WTC11 (cell line): Measurements from ENCODE around the gene CPEB3. TPM values are rescaled to one million over a fixed set of nuclear protein-coding genes. Genes with fewer than 3 reads are reported as not detected.

ENCODE experiments used
- ATAC-seq: fragments of 200-7000 bp; cut with Tn5 transposase; 2 replicates; pipeline ENCODE4 v1.10.0; 2021; ENCODE audit warnings: mild to moderate bottlenecking, moderate library complexity
- CTCF ChIA-PET: fragments of 300-600 bp; sonication (Branson Sonifier 250); formaldehyde crosslinking; loops from one replicate; lab custom pipeline; 2021; ENCODE audit warnings: antibody characterized with exemption; lab: Charles Lee
- POLR2A ChIA-PET: fragments of 350-600 bp; sonication (Branson Sonifier 250); formaldehyde crosslinking; loops from one replicate; lab custom pipeline; 2021; ENCODE audit warnings: antibody characterized with exemption; lab: Charles Lee
- DNase-seq: peaks from one replicate; pipeline ENCODE4 v3.0.0; 2021; ENCODE audit warnings: low spot score
- H3K27ac Mint-ChIP-seq: 2 replicates; pipeline ENCODE4 v1.8.0; 2021; ENCODE audit warnings: mixed read lengths
- H3K27me3 Mint-ChIP-seq: 2 replicates; pipeline ENCODE4 v1.8.0; 2021; ENCODE audit warnings: low read depth, mild to moderate bottlenecking, moderate library complexity, mixed read lengths
- H3K36me3 Mint-ChIP-seq: 2 replicates; pipeline ENCODE4 v1.8.0; 2021; ENCODE audit warnings: mixed read lengths
- H3K4me1 Mint-ChIP-seq: 2 replicates; pipeline ENCODE4 v1.8.0; 2022; ENCODE audit warnings: mixed read lengths
- H3K4me3 Mint-ChIP-seq: 2 replicates; pipeline ENCODE4 v1.8.0; 2021; ENCODE audit warnings: mild to moderate bottlenecking, moderate library complexity, mixed read lengths
- H3K9me3 Mint-ChIP-seq: 2 replicates; pipeline ENCODE4 v1.8.0; 2021; ENCODE audit warnings: mixed read lengths
- CREB1 ChIP-seq: sonication (generic); formaldehyde crosslinking; IDR thresholded peaks from 2 replicates; pipeline ENCODE4 v1.8.0; 2023; ENCODE audit warnings: mild to moderate bottlenecking, missing genetic modification reagents
- ESRRA ChIP-seq: sonication (generic); formaldehyde crosslinking; IDR thresholded peaks from 2 replicates; pipeline ENCODE4 v1.8.1; 2022; ENCODE audit warnings: mild to moderate bottlenecking, missing genetic modification reagents, borderline replicate concordance
- FOXK1 ChIP-seq: sonication (generic); formaldehyde crosslinking; IDR thresholded peaks from 2 replicates; pipeline ENCODE4 v1.8.0; 2022; ENCODE audit warnings: mild to moderate bottlenecking, moderate library complexity, missing genetic modification reagents
- FOXP1 ChIP-seq: sonication (generic); formaldehyde crosslinking; IDR thresholded peaks from 2 replicates; pipeline ENCODE4 v1.8.0; 2022; ENCODE audit warnings: missing genetic modification reagents, mild to moderate bottlenecking, moderate library complexity, borderline replicate concordance
- GABPB1 ChIP-seq: sonication (generic); formaldehyde crosslinking; IDR thresholded peaks from 2 replicates; pipeline ENCODE4 v1.8.1; 2023; ENCODE audit warnings: mild to moderate bottlenecking, missing genetic modification reagents
- JAZF1 ChIP-seq: fragments of 250-450 bp; sonication (Bioruptor Pico); IDR thresholded peaks from 2 replicates; pipeline ENCODE4 v1.9.0; 2021; ENCODE audit warnings: moderate library complexity, mild to moderate bottlenecking, inconsistent platforms
- NFE2L1 ChIP-seq: sonication (generic); formaldehyde crosslinking; IDR thresholded peaks from 2 replicates; pipeline ENCODE4 v1.8.1; 2023; ENCODE audit warnings: missing genetic modification reagents
- RELA ChIP-seq: sonication (generic); formaldehyde crosslinking; IDR thresholded peaks from 2 replicates; pipeline ENCODE4 v1.8.1; 2022; ENCODE audit warnings: missing genetic modification reagents, mild to moderate bottlenecking, borderline replicate concordance
- SP1 ChIP-seq: sonication (generic); formaldehyde crosslinking; conservative IDR thresholded peaks from 2 replicates; pipeline ENCODE4 v1.8.1; 2022; ENCODE audit warnings: missing genetic modification reagents
- TEAD4 ChIP-seq: sonication (generic); formaldehyde crosslinking; IDR thresholded peaks from 2 replicates; pipeline ENCODE4 v1.8.0; 2022; ENCODE audit warnings: mild to moderate bottlenecking, missing genetic modification reagents
- TP53 ChIP-seq: sonication (generic); formaldehyde crosslinking; IDR thresholded peaks from 2 replicates; pipeline ENCODE4 v1.8.1; 2023; ENCODE audit warnings: mild to moderate bottlenecking, missing genetic modification reagents
- ZNF317 ChIP-seq: sonication (generic); formaldehyde crosslinking; IDR thresholded peaks from 2 replicates; pipeline ENCODE4 v1.8.1; 2023; ENCODE audit warnings: low read depth, mild to moderate bottlenecking, moderate library complexity, missing genetic modification reagents, borderline replicate concordance
- total RNA-seq: library from RNA; stranded (reverse); gene quantifications from 3 replicates; pipeline ENCODE4 v1.2.3, GENCODE V29; 2021
- TF ChIP-seq, protein P1 (sequence below): sonication (generic); formaldehyde crosslinking; IDR thresholded peaks from 2 replicates; pipeline ENCODE4 v1.8.1; 2022; ENCODE audit warnings: mild to moderate bottlenecking, moderate library complexity, missing genetic modification reagents
- TF ChIP-seq, protein P2 (sequence below): fragments of 200-600 bp; IDR thresholded peaks from 2 replicates; pipeline ENCODE4 v1.8.0; 2022; ENCODE audit warnings: antibody characterized with exemption
- TF ChIP-seq, protein P3 (sequence below): sonication (generic); formaldehyde crosslinking; IDR thresholded peaks from 2 replicates; pipeline ENCODE4 v1.8.1; 2023; ENCODE audit warnings: mild to moderate bottlenecking, missing genetic modification reagents, moderate library complexity
- TF ChIP-seq, protein P4 (sequence below): sonication (generic); formaldehyde crosslinking; IDR thresholded peaks from 2 replicates; pipeline ENCODE4 v1.8.1; 2022; ENCODE audit warnings: low read depth, mild to moderate bottlenecking, moderate library complexity, missing genetic modification reagents, borderline replicate concordance
- TF ChIP-seq, protein P5 (sequence below): sonication (generic); formaldehyde crosslinking; conservative IDR thresholded peaks from 2 replicates; pipeline ENCODE4 v1.8.1; 2023; ENCODE audit warnings: mild to moderate bottlenecking, low read depth, missing genetic modification reagents, moderate library complexity
- TF ChIP-seq, protein P6 (sequence below): fragments of 250-450 bp; sonication (Bioruptor Pico); IDR thresholded peaks from 2 replicates; pipeline ENCODE4 v1.9.0; 2021; ENCODE audit warnings: mild to moderate bottlenecking
- TF ChIP-seq, protein P7 (sequence below): sonication (generic); formaldehyde crosslinking; IDR thresholded peaks from 2 replicates; pipeline ENCODE4 v1.8.1; 2022; ENCODE audit warnings: mild to moderate bottlenecking, missing genetic modification reagents, moderate library complexity, borderline replicate concordance
- TF ChIP-seq, protein P8 (sequence below): sonication (generic); formaldehyde crosslinking; IDR thresholded peaks from 2 replicates; pipeline ENCODE4 v1.8.1; 2023; ENCODE audit warnings: mild to moderate bottlenecking, missing genetic modification reagents, borderline replicate concordance

CPEB3 gene
- total RNA-seq, 1 experiment from 2014 or later = 2.4 TPM

DNA sequence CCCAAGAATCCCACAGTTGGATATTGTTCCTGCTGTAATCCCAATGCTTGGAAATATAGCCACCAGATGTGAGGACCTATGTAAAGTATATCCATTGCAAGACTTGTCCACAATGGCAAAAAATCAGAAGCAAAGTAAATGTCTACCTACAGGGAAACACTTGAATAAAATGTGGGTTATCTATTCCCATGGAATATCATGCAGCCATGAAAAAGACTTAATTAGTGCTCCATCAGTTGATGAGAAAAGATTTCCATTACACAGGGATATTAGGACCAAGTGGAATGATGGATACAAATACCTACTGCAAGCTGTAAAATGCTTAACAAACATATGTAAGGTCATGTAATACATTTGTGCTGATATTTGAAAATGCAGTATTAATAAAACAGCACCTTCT is 236.1 kb downstream of the CPEB3 start:
- POLR2A ChIA-PET = no interaction called here
- no peak for DNase-seq
- no peaks in the 10 kb centered on the region for H3K36me3 Mint-ChIP-seq
- TF ChIP-seq SP1 (no peak), RELA (no peak), ESRRA (CRISPR knock-in tag) (no peak), TP53 (CRISPR knock-in tag) (no peak)
- TF ChIP-seq, protein P1, sequence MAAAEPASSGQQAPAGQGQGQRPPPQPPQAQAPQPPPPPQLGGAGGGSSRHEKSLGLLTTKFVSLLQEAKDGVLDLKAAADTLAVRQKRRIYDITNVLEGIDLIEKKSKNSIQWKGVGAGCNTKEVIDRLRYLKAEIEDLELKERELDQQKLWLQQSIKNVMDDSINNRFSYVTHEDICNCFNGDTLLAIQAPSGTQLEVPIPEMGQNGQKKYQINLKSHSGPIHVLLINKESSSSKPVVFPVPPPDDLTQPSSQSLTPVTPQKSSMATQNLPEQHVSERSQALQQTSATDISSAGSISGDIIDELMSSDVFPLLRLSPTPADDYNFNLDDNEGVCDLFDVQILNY (CRISPR knock-in tag) = no peak
- TF ChIP-seq, protein P2, sequence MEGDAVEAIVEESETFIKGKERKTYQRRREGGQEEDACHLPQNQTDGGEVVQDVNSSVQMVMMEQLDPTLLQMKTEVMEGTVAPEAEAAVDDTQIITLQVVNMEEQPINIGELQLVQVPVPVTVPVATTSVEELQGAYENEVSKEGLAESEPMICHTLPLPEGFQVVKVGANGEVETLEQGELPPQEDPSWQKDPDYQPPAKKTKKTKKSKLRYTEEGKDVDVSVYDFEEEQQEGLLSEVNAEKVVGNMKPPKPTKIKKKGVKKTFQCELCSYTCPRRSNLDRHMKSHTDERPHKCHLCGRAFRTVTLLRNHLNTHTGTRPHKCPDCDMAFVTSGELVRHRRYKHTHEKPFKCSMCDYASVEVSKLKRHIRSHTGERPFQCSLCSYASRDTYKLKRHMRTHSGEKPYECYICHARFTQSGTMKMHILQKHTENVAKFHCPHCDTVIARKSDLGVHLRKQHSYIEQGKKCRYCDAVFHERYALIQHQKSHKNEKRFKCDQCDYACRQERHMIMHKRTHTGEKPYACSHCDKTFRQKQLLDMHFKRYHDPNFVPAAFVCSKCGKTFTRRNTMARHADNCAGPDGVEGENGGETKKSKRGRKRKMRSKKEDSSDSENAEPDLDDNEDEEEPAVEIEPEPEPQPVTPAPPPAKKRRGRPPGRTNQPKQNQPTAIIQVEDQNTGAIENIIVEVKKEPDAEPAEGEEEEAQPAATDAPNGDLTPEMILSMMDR = no peak
- TF ChIP-seq, protein P3, sequence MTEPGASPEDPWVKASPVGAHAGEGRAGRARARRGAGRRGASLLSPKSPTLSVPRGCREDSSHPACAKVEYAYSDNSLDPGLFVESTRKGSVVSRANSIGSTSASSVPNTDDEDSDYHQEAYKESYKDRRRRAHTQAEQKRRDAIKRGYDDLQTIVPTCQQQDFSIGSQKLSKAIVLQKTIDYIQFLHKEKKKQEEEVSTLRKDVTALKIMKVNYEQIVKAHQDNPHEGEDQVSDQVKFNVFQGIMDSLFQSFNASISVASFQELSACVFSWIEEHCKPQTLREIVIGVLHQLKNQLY (CRISPR knock-in tag) = no peak
- TF ChIP-seq, protein P4, sequence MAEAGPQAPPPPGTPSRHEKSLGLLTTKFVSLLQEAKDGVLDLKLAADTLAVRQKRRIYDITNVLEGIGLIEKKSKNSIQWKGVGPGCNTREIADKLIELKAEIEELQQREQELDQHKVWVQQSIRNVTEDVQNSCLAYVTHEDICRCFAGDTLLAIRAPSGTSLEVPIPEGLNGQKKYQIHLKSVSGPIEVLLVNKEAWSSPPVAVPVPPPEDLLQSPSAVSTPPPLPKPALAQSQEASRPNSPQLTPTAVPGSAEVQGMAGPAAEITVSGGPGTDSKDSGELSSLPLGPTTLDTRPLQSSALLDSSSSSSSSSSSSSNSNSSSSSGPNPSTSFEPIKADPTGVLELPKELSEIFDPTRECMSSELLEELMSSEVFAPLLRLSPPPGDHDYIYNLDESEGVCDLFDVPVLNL (CRISPR knock-in tag) = no peak
- TF ChIP-seq, all 79 proteins: peak for 0
- CTCF ChIA-PET = no interaction called here
- Mint-ChIP-seq H3K4me1 (no peaks in the 10 kb centered on the region), H3K4me3 (no peak overlapping the region), H3K27me3 (no peaks in the 10 kb centered on the region), H3K27ac (no peak overlapping the region), H3K9me3 (no peaks in the 10 kb centered on the region)
- no peak for ATAC-seq

DNA sequence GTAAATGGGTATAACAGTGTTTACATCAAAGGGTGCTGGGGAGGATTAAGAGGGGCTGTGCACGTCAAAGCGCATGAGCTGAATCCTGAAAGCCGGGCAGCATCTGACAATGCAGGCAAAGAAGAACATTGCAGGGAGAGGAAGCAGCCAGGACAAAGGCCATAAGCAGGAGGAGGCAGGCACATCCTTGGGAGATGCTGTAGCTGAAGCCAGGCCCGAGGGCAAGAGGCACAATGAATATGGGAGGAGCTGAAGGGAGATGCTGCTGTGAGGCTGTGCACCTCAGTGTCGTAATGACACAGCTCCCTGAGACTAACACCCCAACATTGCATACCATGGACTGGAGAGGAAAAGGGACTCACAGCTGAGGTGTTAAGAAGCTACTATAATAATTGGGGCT is 238.1 kb downstream of the CPEB3 start:
- ATAC-seq = peak; percentile 67
- ChIA-PET POLR2A (no interaction called here), CTCF (interaction anchor here (0.6 to 1.0 kb wide), 2 partner anchors 28 to 170 kb away, joined by 3 to 4 read pairs; no protein-coding TSS in a partner anchor)
- no peaks in the 10 kb centered on the region for H3K27me3 Mint-ChIP-seq
- H3K9me3 Mint-ChIP-seq = no peaks in the 10 kb centered on the region
- no peak for DNase-seq
- 0 out of 2 replicates have a peak, but pooled peaks cover 2% of the 10 kb centered on the region for H3K4me1 Mint-ChIP-seq
- no peak overlapping the region; the same call in 1 of the 2 replicates for H3K27ac Mint-ChIP-seq
- H3K36me3 Mint-ChIP-seq = no peaks in the 10 kb centered on the region
- no peak overlapping the region for H3K4me3 Mint-ChIP-seq
- TF ChIP-seq, protein P5, sequence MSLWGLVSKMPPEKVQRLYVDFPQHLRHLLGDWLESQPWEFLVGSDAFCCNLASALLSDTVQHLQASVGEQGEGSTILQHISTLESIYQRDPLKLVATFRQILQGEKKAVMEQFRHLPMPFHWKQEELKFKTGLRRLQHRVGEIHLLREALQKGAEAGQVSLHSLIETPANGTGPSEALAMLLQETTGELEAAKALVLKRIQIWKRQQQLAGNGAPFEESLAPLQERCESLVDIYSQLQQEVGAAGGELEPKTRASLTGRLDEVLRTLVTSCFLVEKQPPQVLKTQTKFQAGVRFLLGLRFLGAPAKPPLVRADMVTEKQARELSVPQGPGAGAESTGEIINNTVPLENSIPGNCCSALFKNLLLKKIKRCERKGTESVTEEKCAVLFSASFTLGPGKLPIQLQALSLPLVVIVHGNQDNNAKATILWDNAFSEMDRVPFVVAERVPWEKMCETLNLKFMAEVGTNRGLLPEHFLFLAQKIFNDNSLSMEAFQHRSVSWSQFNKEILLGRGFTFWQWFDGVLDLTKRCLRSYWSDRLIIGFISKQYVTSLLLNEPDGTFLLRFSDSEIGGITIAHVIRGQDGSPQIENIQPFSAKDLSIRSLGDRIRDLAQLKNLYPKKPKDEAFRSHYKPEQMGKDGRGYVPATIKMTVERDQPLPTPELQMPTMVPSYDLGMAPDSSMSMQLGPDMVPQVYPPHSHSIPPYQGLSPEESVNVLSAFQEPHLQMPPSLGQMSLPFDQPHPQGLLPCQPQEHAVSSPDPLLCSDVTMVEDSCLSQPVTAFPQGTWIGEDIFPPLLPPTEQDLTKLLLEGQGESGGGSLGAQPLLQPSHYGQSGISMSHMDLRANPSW (CRISPR knock-in tag) = no peak
- TF ChIP-seq TP53 (CRISPR knock-in tag) (no peak), FOXK1 (CRISPR knock-in tag) (no peak), CREB1 (CRISPR knock-in tag) (no peak), FOXP1 (CRISPR knock-in tag) (no peak), JAZF1 (CRISPR knock-in tag) (no peak), NFE2L1 (CRISPR knock-in tag) (no peak), TEAD4 (CRISPR knock-in tag) (no peak), ZNF317 (CRISPR knock-in tag) (no peak), GABPB1 (CRISPR knock-in tag) (no peak)
- TF ChIP-seq, protein P6, sequence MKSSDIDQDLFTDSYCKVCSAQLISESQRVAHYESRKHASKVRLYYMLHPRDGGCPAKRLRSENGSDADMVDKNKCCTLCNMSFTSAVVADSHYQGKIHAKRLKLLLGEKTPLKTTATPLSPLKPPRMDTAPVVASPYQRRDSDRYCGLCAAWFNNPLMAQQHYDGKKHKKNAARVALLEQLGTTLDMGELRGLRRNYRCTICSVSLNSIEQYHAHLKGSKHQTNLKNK = no peak
- TF ChIP-seq, protein P2 = no peak
- TF ChIP-seq, protein P7, sequence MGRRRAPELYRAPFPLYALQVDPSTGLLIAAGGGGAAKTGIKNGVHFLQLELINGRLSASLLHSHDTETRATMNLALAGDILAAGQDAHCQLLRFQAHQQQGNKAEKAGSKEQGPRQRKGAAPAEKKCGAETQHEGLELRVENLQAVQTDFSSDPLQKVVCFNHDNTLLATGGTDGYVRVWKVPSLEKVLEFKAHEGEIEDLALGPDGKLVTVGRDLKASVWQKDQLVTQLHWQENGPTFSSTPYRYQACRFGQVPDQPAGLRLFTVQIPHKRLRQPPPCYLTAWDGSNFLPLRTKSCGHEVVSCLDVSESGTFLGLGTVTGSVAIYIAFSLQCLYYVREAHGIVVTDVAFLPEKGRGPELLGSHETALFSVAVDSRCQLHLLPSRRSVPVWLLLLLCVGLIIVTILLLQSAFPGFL (CRISPR knock-in tag) = no peak
- TF ChIP-seq, protein P8, sequence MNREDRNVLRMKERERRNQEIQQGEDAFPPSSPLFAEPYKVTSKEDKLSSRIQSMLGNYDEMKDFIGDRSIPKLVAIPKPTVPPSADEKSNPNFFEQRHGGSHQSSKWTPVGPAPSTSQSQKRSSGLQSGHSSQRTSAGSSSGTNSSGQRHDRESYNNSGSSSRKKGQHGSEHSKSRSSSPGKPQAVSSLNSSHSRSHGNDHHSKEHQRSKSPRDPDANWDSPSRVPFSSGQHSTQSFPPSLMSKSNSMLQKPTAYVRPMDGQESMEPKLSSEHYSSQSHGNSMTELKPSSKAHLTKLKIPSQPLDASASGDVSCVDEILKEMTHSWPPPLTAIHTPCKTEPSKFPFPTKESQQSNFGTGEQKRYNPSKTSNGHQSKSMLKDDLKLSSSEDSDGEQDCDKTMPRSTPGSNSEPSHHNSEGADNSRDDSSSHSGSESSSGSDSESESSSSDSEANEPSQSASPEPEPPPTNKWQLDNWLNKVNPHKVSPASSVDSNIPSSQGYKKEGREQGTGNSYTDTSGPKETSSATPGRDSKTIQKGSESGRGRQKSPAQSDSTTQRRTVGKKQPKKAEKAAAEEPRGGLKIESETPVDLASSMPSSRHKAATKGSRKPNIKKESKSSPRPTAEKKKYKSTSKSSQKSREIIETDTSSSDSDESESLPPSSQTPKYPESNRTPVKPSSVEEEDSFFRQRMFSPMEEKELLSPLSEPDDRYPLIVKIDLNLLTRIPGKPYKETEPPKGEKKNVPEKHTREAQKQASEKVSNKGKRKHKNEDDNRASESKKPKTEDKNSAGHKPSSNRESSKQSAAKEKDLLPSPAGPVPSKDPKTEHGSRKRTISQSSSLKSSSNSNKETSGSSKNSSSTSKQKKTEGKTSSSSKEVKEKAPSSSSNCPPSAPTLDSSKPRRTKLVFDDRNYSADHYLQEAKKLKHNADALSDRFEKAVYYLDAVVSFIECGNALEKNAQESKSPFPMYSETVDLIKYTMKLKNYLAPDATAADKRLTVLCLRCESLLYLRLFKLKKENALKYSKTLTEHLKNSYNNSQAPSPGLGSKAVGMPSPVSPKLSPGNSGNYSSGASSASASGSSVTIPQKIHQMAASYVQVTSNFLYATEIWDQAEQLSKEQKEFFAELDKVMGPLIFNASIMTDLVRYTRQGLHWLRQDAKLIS (CRISPR knock-in tag) = no peak
